Osteoblast (primary cell): Measurements from ENCODE around the gene FOXK1. TPM values are rescaled to one million over a fixed set of nuclear protein-coding genes. Genes with fewer than 3 reads are reported as not detected.
A peak's percentile ranks its signal among the peaks of the same experiment; 100 is the strongest.

Experiments used
- DNase-seq: peaks from one replicate; pipeline ENCODE4 v3.0.0; 2011; ENCODE audit warnings: low spot score, mixed read lengths; ENCODE audit not compliant: insufficient read length; ENCODE audit errors: missing footprints
- H2AFZ ChIP-seq: 2 replicates; pipeline ENCODE4 v1.6.0; 2011; ENCODE audit warnings: mild to moderate bottlenecking, low read length
- H3K27ac ChIP-seq: 2 replicates; pipeline ENCODE4 v1.5.1; 2011; ENCODE audit warnings: mild to moderate bottlenecking, low read depth, low read length, moderate library complexity
- H3K27me3 ChIP-seq: 2 replicates; pipeline ENCODE4 v1.6.0; 2012; ENCODE audit warnings: mild to moderate bottlenecking, control low read depth, inconsistent platforms, low read length, moderate library complexity; ENCODE audit not compliant: insufficient read depth
- H3K36me3 ChIP-seq: 2 replicates; pipeline ENCODE4 v1.5.1; 2011; ENCODE audit warnings: mild to moderate bottlenecking, low read length, control low read depth, moderate library complexity; ENCODE audit not compliant: insufficient read depth
- H3K4me1 ChIP-seq: 2 replicates; pipeline ENCODE4 v1.5.1; 2011; ENCODE audit warnings: mild to moderate bottlenecking, low read length, control low read depth, moderate library complexity; ENCODE audit not compliant: insufficient read depth
- H3K4me2 ChIP-seq: 2 replicates; pipeline ENCODE4 v1.6.0; 2011; ENCODE audit warnings: mild to moderate bottlenecking, low read length; ENCODE audit not compliant: insufficient read depth
- H3K4me3 ChIP-seq: fragments of 200-600 bp; sonication (generic); 3 replicates; pipeline ENCODE4 v1.5.1; 2012; ENCODE audit warnings: mild to moderate bottlenecking, low read length, inconsistent platforms; ENCODE audit not compliant: insufficient read depth
- H3K79me2 ChIP-seq: 2 replicates; pipeline ENCODE4 v1.6.0; 2012; ENCODE audit warnings: mild to moderate bottlenecking, low read length, control low read depth, inconsistent platforms; ENCODE audit not compliant: insufficient read depth
- H3K9me3 ChIP-seq: 2 replicates; pipeline ENCODE4 v1.5.1; 2011; ENCODE audit warnings: low read depth, low read length, control low read depth
- H4K20me1 ChIP-seq: 2 replicates; pipeline ENCODE4 v1.6.0; 2012; ENCODE audit warnings: mild to moderate bottlenecking, low read length, control low read depth; ENCODE audit not compliant: insufficient read depth
- total RNA-seq: library from RNA; depleted of rRNA; stranded (reverse); fragments of >200 nt; gene quantifications from 2 replicates; pipeline ENCODE4 v1.2.3, GENCODE V29; 2012
- TF ChIP-seq, protein P1 (sequence below): IDR thresholded peaks from 2 replicates; pipeline ENCODE4 v1.5.1; 2011; ENCODE audit warnings: mild to moderate bottlenecking, low read depth, low read length, moderate library complexity; ENCODE audit errors: extremely low read depth

FOXK1 gene
- total RNA-seq, 1 donor: 31.8 TPM

DNA sequence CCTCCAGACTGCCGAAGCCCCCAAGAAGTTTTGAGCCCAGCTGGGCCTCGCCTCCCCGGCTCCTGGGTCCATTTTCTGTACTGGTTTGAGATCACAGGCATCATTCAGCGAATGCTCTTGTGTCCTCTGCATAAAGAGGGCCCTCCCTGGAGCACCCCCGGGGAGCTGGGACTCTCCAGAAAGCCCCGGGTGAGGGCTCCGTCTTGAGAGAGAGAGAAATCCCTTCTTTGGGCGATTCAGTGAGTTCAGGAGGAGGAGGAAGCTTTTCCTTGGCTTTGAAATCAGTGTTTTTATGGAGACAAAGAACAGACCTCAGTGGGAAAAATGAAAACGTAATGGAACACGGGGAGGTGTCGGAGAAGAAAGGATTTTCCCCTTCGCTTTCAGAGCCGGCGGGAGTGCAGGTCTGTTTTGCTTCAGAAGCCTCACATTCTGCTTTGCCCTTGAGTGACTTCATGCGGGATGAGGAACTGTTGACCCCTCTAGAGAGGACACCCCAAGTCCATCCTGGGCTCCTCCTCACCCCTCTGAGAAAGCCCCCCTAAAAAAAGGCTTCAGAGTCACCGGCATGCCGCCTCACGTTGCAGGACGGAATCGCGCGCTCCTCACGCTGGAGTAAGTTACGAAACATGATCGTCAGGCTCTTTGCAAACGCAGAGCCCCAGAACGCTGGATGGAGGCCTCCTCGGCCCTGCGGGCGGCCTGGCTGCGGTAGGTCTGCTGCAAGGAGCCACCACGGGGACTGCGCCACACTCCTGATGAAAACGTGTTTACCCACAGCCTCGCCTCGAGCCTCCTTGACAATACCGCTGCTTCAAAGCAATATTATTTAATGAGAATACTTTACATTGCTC is 84.8 kb downstream of the FOXK1 start:
- Histone ChIP-seq H3K4me1 (no peaks in the 10 kb centered on the region), H3K36me3 (peaks cover 30% of the 10 kb centered on the region), H3K4me2 (no peak overlapping the region), H3K4me3 (no peak overlapping the region), H2AFZ (no peak overlapping the region), H3K79me2 (no peaks in the 10 kb centered on the region), H4K20me1 (peaks cover 6% of the 10 kb centered on the region), H3K27ac (no peak overlapping the region), H3K9me3 (no peaks in the 10 kb centered on the region), H3K27me3 (no peaks in the 10 kb centered on the region)
- no peak for DNase-seq
- TF ChIP-seq, protein P1, sequence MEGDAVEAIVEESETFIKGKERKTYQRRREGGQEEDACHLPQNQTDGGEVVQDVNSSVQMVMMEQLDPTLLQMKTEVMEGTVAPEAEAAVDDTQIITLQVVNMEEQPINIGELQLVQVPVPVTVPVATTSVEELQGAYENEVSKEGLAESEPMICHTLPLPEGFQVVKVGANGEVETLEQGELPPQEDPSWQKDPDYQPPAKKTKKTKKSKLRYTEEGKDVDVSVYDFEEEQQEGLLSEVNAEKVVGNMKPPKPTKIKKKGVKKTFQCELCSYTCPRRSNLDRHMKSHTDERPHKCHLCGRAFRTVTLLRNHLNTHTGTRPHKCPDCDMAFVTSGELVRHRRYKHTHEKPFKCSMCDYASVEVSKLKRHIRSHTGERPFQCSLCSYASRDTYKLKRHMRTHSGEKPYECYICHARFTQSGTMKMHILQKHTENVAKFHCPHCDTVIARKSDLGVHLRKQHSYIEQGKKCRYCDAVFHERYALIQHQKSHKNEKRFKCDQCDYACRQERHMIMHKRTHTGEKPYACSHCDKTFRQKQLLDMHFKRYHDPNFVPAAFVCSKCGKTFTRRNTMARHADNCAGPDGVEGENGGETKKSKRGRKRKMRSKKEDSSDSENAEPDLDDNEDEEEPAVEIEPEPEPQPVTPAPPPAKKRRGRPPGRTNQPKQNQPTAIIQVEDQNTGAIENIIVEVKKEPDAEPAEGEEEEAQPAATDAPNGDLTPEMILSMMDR: no peak

DNA sequence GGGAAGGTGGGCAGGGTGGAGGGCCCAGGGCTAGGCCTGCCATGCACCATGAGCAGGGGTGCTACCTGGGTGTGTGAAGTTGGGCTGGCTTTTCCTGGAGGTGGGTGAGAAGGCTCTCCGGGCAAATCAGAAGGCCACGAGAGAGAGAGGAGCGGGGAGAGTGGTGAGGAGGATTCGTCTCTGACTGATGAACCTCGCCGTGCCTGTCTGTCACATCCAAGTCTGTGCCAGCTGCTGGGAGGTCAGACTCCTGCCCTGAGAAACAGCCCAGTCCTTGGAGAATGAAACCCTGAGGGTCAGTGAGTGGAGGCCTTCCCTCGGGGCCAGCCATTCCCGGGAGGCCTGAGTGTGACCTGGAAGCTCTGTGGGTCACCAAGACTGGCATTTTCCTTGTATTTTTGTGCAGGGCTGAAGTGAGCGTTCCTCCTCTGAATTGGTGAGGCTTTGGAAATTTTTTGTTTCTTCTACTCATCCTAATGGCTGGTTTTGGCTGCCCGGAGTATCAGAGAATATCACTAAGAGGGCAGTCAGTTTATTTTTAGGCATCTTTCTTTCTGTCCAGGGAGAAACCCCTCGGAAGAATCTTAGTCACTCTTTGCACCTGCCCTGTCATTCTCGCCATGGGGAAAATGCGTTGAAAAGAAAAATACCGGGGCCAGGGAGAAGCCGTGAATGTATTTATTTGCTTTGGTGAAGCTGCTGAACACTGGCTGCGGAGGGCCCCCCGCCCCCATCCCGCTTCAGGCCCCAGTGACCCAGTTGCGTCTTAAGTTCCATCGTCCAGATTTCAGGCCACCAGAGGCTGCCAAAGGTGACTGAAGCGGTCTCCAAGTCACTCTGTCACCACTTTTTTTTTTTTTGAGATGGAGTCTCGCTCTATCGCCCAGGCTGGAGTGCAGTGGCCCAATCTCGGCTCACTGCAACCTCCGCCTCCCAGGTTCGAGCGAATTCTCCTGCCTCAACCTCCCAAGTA is 86.8 kb downstream of the FOXK1 start:
- H3K27me3 ChIP-seq: no peaks in the 10 kb centered on the region
- no peak overlapping the region for H2AFZ ChIP-seq
- H3K36me3 ChIP-seq: peaks cover 17% of the 10 kb centered on the region
- DNase-seq: no peak
- H3K79me2 ChIP-seq: no peaks in the 10 kb centered on the region
- H3K9me3 ChIP-seq: no peaks in the 10 kb centered on the region
- no peak overlapping the region for H3K27ac ChIP-seq
- H4K20me1 ChIP-seq: peaks cover 6% of the 10 kb centered on the region
- no peak overlapping the region for H3K4me3 ChIP-seq
- TF ChIP-seq, protein P1: no peak
- H3K4me2 ChIP-seq: no peak overlapping the region
- no peaks in the 10 kb centered on the region for H3K4me1 ChIP-seq

DNA sequence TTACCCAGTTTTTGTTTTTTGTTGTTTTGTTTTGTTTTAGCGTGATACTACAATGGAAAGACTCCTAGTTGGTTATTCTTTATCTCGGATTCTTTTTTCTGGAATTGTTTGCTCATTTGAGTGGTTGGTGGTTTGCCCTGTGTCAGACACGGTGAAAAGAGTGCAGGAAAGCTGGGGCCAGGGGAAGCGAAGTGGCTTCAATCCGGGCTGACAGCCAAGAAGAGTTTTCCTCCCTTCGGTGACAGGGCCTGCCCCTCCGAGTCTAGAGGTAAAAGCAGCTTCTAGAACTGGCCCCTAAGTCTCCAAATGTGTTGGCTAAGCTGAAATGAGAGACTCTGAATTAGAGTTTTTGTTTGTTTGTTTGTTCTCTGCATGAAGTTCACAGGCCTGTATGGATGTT is 87.7 kb downstream of the FOXK1 start:
- peaks cover 5% of the 10 kb centered on the region for H4K20me1 ChIP-seq
- H3K36me3 ChIP-seq: peaks cover 8% of the 10 kb centered on the region
- no peak overlapping the region for H3K4me2 ChIP-seq
- TF ChIP-seq, protein P1: no peak
- H3K4me3 ChIP-seq: no peak overlapping the region
- no peak overlapping the region for H2AFZ ChIP-seq
- DNase-seq: peak; percentile 72
- H3K27me3 ChIP-seq: no peaks in the 10 kb centered on the region
- peaks cover 6% of the 10 kb centered on the region for H3K4me1 ChIP-seq
- H3K79me2 ChIP-seq: peaks cover 7% of the 10 kb centered on the region
- H3K9me3 ChIP-seq: no peaks in the 10 kb centered on the region
- no peak overlapping the region for H3K27ac ChIP-seq
